Gastroesophageal sphincter (tissue), 4 donors: ENCODE results near the gene GTF2IRD1. TPM values are rescaled to one million over a fixed set of nuclear protein-coding genes. Genes with fewer than 3 reads are reported as not detected.

ENCODE experiments used
- ATAC-seq: fragments of 150-250 bp; one replicate; pipeline ENCODE4 v1.9.1; 2016; ENCODE audit warnings: mild to moderate bottlenecking, moderate library complexity
- H3K27ac ChIP-seq, 4 donors: fragments of 200-600 bp; sonication (generic) in 3 of 4; 1 replicate in 3 of 4; 2 replicates in 1 of 4; pipeline ENCODE4 v1.5.1; 2016 to 2019
- H3K27me3 ChIP-seq: fragments of 200-600 bp; sonication (generic); one replicate; pipeline ENCODE4 v1.5.1; 2019
- H3K36me3 ChIP-seq, 2 donors: fragments of 200-600 bp; sonication (generic); one replicate each; pipeline ENCODE4 v1.5.1; 2019; ENCODE audit warnings: control low read depth in 1 of 2
- H3K4me1 ChIP-seq, 3 donors: fragments of 200-600 bp; sonication (generic); 1 replicate in 2 of 3; 2 replicates in 1 of 3; pipeline ENCODE4 v1.5.1; 2016 to 2019; ENCODE audit warnings: control low read depth in 2 of 3
- H3K4me3 ChIP-seq, 2 donors: fragments of 200-600 bp; sonication (generic); one replicate each; pipeline ENCODE4 v1.5.1; 2019; ENCODE audit warnings: mild to moderate bottlenecking in 1 of 2, moderate library complexity in 1 of 2
- H3K9me3 ChIP-seq, 3 donors: fragments of 200-600 bp; sonication (generic); one replicate each; pipeline ENCODE4 v1.5.1; 2017 to 2019; ENCODE audit warnings: control low read depth in 2 of 3
- EP300 ChIP-seq: sonication (generic); formaldehyde crosslinking; IDR thresholded peaks from one replicate; pipeline ENCODE4 v1.6.1; 2017; ENCODE audit warnings: antibody characterized with exemption, mild to moderate bottlenecking
- POLR2A ChIP-seq, 2 donors: fragments of 450-650 bp; IDR thresholded peaks; one replicate each; pipeline ENCODE4 v1.6.1; 2017; ENCODE audit warnings: antibody characterized with exemption in 2 of 2, mild to moderate bottlenecking in 2 of 2, moderate library complexity in 1 of 2
- POLR2AphosphoS5 ChIP-seq: sonication (generic); formaldehyde crosslinking; IDR thresholded peaks from one replicate; pipeline ENCODE4 v1.6.1; 2017; ENCODE audit warnings: antibody characterized with exemption
- WGBS, 2 donors: methylation state at CpG; one replicate each; pipeline ENCODE4 v1.1.5; 2018; ENCODE audit warnings: low coverage in 1 of 2; 5-methylcytosine and 5-hydroxymethylcytosine counted together
- total RNA-seq, 4 donors: library from RNA; depleted of rRNA; stranded (reverse); fragments of >200 nt; gene quantifications; one replicate each; pipeline ENCODE4 v1.1.0, GENCODE V29; 2016
- TF ChIP-seq, protein P1 (sequence below), 4 experiments: fragments of 200-600 bp in 2 of 4; fragments of 450-650 bp in 2 of 4; sonication (generic) in 1 of 4; IDR thresholded peaks; one replicate each; pipeline ENCODE4 v1.5.1; 2017 to 2019; ENCODE audit warnings: antibody characterized with exemption in 4 of 4, mild to moderate bottlenecking in 2 of 4, moderate library complexity in 2 of 4

The GTF2IRD1 gene
- total RNA-seq, 4 donors from 2014 or later = 21.5 to 49.0 (median 28.2) TPM

DNA sequence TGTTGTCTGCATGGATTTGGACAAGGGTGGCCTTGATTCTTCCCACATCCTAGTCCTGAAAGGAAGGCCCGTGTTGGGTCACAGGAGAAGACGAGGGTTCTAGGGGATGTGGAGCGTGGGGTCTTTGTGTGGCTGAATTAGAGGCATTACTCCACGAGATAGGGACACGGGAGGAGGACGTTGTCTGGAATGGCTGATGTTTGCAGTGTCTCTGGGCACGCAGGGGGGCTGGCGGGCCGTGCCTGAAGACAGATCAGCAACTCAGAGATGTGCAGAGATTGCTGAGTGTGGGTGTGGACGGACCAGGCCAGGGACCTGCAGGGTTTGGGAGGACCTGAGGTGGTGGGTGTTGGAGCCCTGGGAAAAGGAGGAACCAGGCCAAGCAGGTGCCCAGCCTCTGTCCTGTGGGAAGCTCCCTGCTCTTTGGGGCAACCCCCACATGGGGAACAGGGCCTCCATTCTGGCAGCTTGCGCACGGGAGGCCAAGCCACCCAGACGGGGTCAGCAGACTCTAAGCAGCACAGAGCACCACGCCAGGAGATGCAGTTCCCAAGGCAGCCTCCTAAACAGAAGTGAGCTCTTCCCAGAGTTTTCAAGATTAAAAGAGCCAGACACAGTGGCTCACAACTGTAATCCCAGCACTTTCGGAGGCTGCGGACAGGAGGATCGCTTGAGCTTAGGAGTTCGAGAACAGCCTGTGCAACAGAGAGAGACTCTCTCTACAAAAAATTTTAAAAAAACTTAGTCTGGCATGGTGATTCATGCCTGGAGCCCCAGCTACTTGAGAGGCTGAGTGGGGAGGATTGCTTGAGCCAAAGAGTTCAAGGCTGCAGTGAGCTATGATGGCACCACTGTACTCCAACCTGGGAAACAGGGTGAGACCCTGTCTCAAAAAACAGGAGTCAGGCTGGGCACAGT, 132.8 kb downstream of the GTF2IRD1 start:
- H3K9me3 ChIP-seq = no peaks in the 10 kb centered on the region
- peaks cover 0 to 25% (median 10%) of the 10 kb centered on the region in 3 donors for H3K4me1 ChIP-seq
- no peak overlapping the region for H3K4me3 ChIP-seq
- peak overlapping the region in 3 of 4 donors; percentile 53 to 64 (median 60) for H3K27ac ChIP-seq
- ATAC-seq = no peak
- no peaks in the 10 kb centered on the region for H3K27me3 ChIP-seq
- 53 to 68% methylated on average over 13 to 14 of the region's 18 CpGs for WGBS, 2 donors
- TF ChIP-seq EP300 (no peak), POLR2A (IDR thresholded peaks at IDR 0.05) (no peak), POLR2AphosphoS5 (no peak)
- TF ChIP-seq, protein P1, sequence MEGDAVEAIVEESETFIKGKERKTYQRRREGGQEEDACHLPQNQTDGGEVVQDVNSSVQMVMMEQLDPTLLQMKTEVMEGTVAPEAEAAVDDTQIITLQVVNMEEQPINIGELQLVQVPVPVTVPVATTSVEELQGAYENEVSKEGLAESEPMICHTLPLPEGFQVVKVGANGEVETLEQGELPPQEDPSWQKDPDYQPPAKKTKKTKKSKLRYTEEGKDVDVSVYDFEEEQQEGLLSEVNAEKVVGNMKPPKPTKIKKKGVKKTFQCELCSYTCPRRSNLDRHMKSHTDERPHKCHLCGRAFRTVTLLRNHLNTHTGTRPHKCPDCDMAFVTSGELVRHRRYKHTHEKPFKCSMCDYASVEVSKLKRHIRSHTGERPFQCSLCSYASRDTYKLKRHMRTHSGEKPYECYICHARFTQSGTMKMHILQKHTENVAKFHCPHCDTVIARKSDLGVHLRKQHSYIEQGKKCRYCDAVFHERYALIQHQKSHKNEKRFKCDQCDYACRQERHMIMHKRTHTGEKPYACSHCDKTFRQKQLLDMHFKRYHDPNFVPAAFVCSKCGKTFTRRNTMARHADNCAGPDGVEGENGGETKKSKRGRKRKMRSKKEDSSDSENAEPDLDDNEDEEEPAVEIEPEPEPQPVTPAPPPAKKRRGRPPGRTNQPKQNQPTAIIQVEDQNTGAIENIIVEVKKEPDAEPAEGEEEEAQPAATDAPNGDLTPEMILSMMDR (IDR thresholded peaks at IDR 0.05) = no peak
- H3K36me3 ChIP-seq = peaks cover 0 to 36% of the 10 kb centered on the region in 2 donors

DNA sequence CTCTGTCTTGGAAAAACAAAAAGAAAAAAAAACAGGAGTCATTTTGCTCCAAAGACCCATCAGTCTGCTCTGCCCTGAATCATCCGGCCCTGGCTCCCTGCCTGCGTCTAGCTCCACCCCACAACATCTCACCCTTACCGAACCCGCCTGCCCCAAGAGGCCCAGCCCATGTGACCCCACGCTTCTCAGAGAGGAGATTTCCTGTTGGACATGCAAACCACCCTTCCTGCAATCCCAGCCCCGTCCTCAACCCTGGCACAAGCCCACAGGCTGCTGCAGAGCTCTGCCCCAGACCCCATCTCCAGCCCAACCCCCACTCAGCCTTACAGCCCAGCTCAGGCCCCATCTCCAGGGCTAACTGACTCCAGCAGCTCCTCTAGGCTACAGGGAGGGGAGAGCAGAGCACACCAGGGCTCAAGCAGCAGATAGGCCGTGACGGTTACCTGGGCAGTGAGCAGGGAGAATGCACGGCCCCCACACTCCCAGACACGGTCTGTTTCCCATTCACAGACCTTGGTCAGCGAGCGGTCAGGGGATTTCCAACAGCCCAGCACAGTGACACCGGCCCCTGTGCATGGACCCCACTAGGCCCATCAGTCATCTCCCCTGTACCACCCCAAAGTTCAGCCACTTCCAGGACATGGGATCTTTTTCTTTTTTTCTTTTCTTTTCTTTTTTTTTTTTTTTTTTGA, 133.9 kb downstream of the GTF2IRD1 start:
- peak; percentile 97 for ATAC-seq
- H3K4me1 ChIP-seq = peaks cover 0 to 25% (median 10%) of the 10 kb centered on the region in 3 donors
- H3K27me3 ChIP-seq = no peaks in the 10 kb centered on the region
- peak overlapping the region in 3 of 4 donors; percentile 53 to 64 (median 60) for H3K27ac ChIP-seq
- H3K36me3 ChIP-seq = peaks cover 0 to 37% of the 10 kb centered on the region in 2 donors
- no peaks in the 10 kb centered on the region for H3K9me3 ChIP-seq
- WGBS, 2 donors = 22 to 38% methylated on average over 8 to 11 of the region's 13 CpGs
- no peak overlapping the region for H3K4me3 ChIP-seq
- TF ChIP-seq POLR2A (IDR thresholded peaks at IDR 0.05) (no peak), EP300 (no peak), POLR2AphosphoS5 (peak; percentile 57)
- TF ChIP-seq, protein P1 (IDR thresholded peaks at IDR 0.05) = peak in 1 of 4 experiments; percentile 2

DNA sequence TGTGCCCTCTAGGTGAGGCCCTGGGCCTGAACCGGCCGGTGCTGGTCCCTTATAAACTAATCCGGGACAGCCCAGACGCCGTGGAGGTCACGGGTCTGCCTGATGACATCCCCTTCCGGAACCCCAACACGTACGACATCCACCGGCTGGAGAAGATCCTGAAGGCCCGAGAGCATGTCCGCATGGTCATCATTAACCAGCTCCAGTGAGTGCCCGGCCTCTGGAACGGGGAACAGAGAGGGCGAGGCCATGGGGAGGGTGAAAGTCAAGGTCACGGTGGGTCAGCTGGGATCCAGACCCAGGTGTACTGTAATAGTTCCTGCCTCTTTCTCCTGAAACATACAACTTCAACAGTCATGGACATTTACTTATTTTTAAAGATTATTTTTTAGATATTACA, 137.1 kb downstream of the GTF2IRD1 start:
- Histone ChIP-seq H3K27me3 (no peaks in the 10 kb centered on the region), H3K27ac (no peak overlapping the region), H3K9me3 (no peaks in the 10 kb centered on the region), H3K4me1 (peaks cover 0 to 25% (median 10%) of the 10 kb centered on the region in 3 donors), H3K4me3 (no peak overlapping the region), H3K36me3 (peaks cover 0 to 67% of the 10 kb centered on the region in 2 donors)
- WGBS, 2 donors = 89 to 97% methylated on average over 6 to 7 of the region's 16 CpGs
- TF ChIP-seq POLR2AphosphoS5 (no peak), EP300 (no peak), POLR2A (IDR thresholded peaks at IDR 0.05) (no peak)
- TF ChIP-seq, protein P1 (IDR thresholded peaks at IDR 0.05) = no peak
- no peak for ATAC-seq

DNA sequence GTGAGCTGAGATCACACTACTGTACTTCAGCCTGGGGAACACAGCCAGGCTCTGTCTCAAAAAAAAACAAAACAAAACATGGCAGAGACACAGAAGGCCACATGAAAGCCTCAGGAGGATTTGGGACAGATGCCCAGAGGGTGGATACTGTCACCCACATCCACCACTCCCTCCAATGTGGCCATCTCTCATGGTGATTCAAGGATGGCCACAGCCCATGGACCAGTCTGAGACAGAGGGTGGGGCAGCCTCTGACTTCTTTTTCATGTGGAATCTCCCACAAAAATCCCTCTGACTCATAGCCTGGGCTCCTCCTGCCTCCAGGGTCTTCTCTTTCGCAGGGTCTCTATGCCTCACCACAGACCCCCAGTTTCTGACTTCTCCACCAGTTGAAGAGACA, 144.9 kb downstream of the GTF2IRD1 start:
- 67% methylated on average over 1 of the region's 1 CpG; no CpG with 5 or more reads in 1 of the 2 donors for WGBS, 2 donors

More for the DNA sequence above, 144.9 kb downstream of the GTF2IRD1 start:
- Histone ChIP-seq H3K9me3 (no peaks in the 10 kb centered on the region), H3K27me3 (no peaks in the 10 kb centered on the region), H3K4me1 (no peaks in the 10 kb centered on the region), H3K36me3 (peaks cover 0 to 90% of the 10 kb centered on the region in 2 donors), H3K27ac (no peak overlapping the region), H3K4me3 (no peak overlapping the region)
- TF ChIP-seq, protein P1 (IDR thresholded peaks at IDR 0.05) = no peak
- no peak for TF ChIP-seq EP300
- no peak for TF ChIP-seq POLR2A (IDR thresholded peaks at IDR 0.05)
- no peak for TF ChIP-seq POLR2AphosphoS5
- no peak for ATAC-seq
